Panc1 (cell line): ENCODE results near the gene PDZK1. TPM values are rescaled to one million over a fixed set of nuclear protein-coding genes. Genes with fewer than 3 reads are reported as not detected.
"Not testable (repeated sequence)": the region's sequence is repeated elsewhere in the genome, so short reads cannot be mapped to it uniquely, and the experiment has no call there.

Experiments
- ATAC-seq: fragments of 200-7000 bp; cut with Tn5 transposase; 2 replicates; pipeline ENCODE4 v1.9.1; 2020; ENCODE audit warnings: mild to moderate bottlenecking, moderate library complexity
- BruUV-seq: library from RNA; stranded (reverse); fragments of 400-500 nt; replicated peaks from 2 replicates; lab custom pipeline; 2021; lab: Mats Ljungman, UMichigan
- CTCF ChIA-PET: fragments of 300-600 bp; sonication (Branson Sonifier 250); formaldehyde crosslinking; loops from one replicate; lab custom pipeline; 2022; ENCODE audit warnings: antibody characterized with exemption; lab: Charles Lee
- POLR2A ChIA-PET: fragments of 300-600 bp; sonication (Branson Sonifier 250); formaldehyde crosslinking; loops from one replicate; lab custom pipeline; 2022; ENCODE audit warnings: antibody characterized with exemption; lab: Charles Lee
- DNase-seq: peaks from one replicate; pipeline ENCODE4 v3.0.0-alpha.2; 2010; ENCODE audit warnings: low read depth, low spot score
- H3K27ac ChIP-seq: 2 replicates; pipeline ENCODE4 v1.5.1; 2011; ENCODE audit warnings: mild to moderate bottlenecking, low read length, inconsistent platforms
- H3K27me3 ChIP-seq: fragments of 200-500 bp; sonication (Bioruptor generic); 2 replicates; pipeline ENCODE4 v1.6.0; 2014; ENCODE audit warnings: low read length, inconsistent platforms; ENCODE audit not compliant: control insufficient read depth, insufficient read depth
- H3K36me3 ChIP-seq: fragments of 200-500 bp; sonication (Bioruptor generic); 2 replicates; pipeline ENCODE4 v1.5.1; 2014; ENCODE audit warnings: inconsistent platforms, mild to moderate bottlenecking, low read length, moderate library complexity; ENCODE audit not compliant: control insufficient read depth, insufficient read depth
- H3K4me1 ChIP-seq: 2 replicates; pipeline ENCODE4 v1.5.1; 2011; ENCODE audit warnings: inconsistent platforms, mild to moderate bottlenecking, low read length, moderate library complexity; ENCODE audit not compliant: control insufficient read depth, insufficient read depth
- H3K4me3 ChIP-seq, 2 experiments: 2 replicates each; pipeline ENCODE4 v1.5.1; 2011 to 2012; ENCODE audit warnings: low read depth in 2 of 2, low read length in 2 of 2, mild to moderate bottlenecking in 2 of 2, inconsistent platforms in 1 of 2, moderate library complexity in 1 of 2
- H3K9me3 ChIP-seq: fragments of 200-500 bp; sonication (Bioruptor generic); 2 replicates; pipeline ENCODE4 v1.5.1; 2014; ENCODE audit warnings: low read depth, mild to moderate bottlenecking, inconsistent platforms, low read length, moderate library complexity; ENCODE audit not compliant: control insufficient read depth, insufficient read depth
- in situ Hi-C: cut with HindIII; loops from 2 replicates; pipeline ENCODE4 v1.10.0; 2016; ENCODE audit warnings: low sequenced_read_pairs, low pct_unique_long_range_greater_than_20kb
- intact Hi-C: fragments of 100-400 bp; cut with micrococcal nuclease; formaldehyde crosslinking; loops from one replicate; pipeline ENCODE4 v1.10.0; 2022; ENCODE audit not compliant: unreplicated experiment
- total RNA-seq: library from RNA; stranded (reverse); gene quantifications from one replicate; pipeline ENCODE4 v1.2.1, GENCODE V29; 2021; ENCODE audit not compliant: unreplicated experiment

PDZK1 gene
- total RNA-seq, 1 experiment from 2014 or later: 2.3 TPM

- intact Hi-C loops, H3K4me3 ChIP-seq, H3K36me3 ChIP-seq, ATAC-seq, CTCF ChIA-PET, H3K4me1 ChIP-seq, H3K27ac ChIP-seq, H3K9me3 ChIP-seq, DNase-seq, H3K27me3 ChIP-seq, in situ Hi-C loops, POLR2A ChIA-PET, BruUV-seq: not testable (repeated sequence)
These were observed 34.0 kb downstream of the PDZK1 start for GRCh38 chr1:145673217-145673616.

DNA sequence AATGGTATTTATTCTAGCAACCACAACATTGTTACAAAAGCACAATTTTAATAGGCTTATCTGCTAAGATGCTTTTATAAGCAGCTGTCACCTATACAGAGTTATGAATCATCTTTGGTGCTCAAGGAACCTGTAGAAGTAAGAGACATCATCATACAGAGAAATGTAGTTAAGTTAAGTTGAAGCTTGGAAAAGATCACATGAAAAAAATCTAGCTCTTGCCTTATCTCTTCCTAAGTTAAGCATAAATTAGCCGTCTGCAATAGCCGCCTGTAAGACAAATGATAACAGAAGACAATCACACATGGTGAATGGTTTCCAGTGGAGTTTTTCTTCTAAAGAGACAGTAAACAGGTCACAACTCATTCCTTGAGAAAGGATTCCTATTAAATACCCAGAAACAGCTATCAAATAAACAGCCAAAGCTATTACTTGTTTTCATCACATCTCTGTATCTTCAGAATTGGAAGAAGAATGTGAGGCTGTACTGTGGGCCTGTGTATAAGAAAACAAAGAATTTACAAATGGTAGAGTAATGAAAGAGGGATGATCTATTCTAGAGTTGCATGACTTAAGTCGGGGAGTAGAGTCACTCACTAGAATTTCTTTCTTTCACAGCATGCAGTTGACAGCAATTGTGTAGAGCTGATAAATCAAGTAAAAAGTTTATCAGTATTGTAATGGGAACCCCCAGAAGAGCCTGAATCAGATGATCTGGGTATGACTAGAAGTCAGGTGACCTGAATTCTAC is 36.0 kb downstream of the PDZK1 start:
- H3K4me3 ChIP-seq, H3K27me3 ChIP-seq, ATAC-seq, H3K4me1 ChIP-seq, POLR2A ChIA-PET, DNase-seq, BruUV-seq, H3K36me3 ChIP-seq, H3K27ac ChIP-seq, CTCF ChIA-PET, in situ Hi-C loops, H3K9me3 ChIP-seq, intact Hi-C loops: not testable (repeated sequence)

DNA sequence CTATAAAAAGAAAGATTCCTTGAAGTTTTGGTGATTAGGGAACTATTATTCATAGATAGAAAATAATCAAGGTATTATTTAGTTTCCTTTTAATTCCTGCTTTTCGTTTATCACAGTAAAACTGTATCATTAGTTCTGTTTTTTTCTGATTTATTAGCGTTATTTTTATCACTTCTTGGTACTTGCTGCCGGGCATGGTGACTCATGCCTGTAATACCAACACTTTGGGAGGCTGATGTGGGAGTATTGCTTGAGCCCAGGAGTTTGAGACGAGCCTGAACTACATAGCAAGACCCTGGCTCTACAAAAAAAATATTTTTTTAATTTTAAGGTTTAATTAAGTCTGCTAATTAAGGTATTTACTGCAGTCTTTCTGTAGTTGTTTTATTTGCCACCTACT is 42.2 kb downstream of the PDZK1 start:
- intact Hi-C loops, ATAC-seq: not testable (repeated sequence)

GRCh38 chr1:145662502-145662901 is 44.7 kb downstream of the PDZK1 start:
- POLR2A ChIA-PET, intact Hi-C loops, ATAC-seq, H3K27ac ChIP-seq, BruUV-seq, H3K27me3 ChIP-seq, in situ Hi-C loops, H3K9me3 ChIP-seq, H3K4me3 ChIP-seq, CTCF ChIA-PET, H3K36me3 ChIP-seq, DNase-seq, H3K4me1 ChIP-seq: not testable (repeated sequence)

More for the DNA sequence above, 42.2 kb downstream of the PDZK1 start:
- CTCF ChIA-PET, H3K27me3 ChIP-seq, H3K4me1 ChIP-seq, H3K27ac ChIP-seq, H3K36me3 ChIP-seq, POLR2A ChIA-PET, in situ Hi-C loops, BruUV-seq, H3K4me3 ChIP-seq, H3K9me3 ChIP-seq, DNase-seq: not testable (repeated sequence)

DNA sequence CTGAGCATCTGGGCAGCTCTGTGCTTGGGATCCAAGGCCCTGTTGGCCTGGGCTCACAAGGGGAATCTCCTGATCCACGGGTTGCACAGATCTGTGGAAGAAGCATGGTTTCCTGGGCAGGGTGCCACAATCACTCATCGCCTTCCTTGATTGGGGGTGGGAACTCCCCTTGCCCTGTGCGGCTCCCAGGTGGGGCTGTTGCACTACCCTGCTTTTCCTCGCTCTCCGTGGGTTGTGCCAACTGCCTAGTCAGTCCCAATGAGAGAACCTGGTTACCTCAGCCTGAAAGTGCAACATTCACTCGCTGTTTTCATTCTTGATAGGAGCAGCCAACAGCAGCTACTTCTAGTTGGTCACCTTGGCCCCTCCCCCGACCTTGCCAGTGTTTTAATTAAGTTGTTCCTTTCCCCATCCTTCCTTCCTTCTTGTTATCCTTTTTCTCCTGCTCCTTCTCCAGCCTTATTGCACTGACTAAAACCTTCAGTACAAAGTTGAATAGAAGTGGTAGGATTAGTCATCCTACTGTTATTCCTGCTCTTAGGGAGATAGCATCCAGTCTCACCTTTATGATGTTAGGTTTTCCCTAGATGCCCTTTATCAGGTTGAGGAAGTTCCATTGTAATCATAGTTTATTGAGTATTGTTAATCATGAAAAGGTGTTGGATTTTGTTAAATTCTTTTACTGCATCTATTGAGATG is 50.8 kb downstream of the PDZK1 start:
- H3K27me3 ChIP-seq, DNase-seq, POLR2A ChIA-PET, CTCF ChIA-PET, BruUV-seq, ATAC-seq, in situ Hi-C loops, H3K27ac ChIP-seq, H3K4me3 ChIP-seq, H3K4me1 ChIP-seq, intact Hi-C loops, H3K36me3 ChIP-seq, H3K9me3 ChIP-seq: not testable (repeated sequence)

GRCh38 chr1:145643990-145644389 is 63.2 kb downstream of the PDZK1 start:
- H3K4me1 ChIP-seq, CTCF ChIA-PET, intact Hi-C loops, POLR2A ChIA-PET, BruUV-seq, H3K27ac ChIP-seq, in situ Hi-C loops, H3K36me3 ChIP-seq, ATAC-seq, DNase-seq, H3K4me3 ChIP-seq, H3K27me3 ChIP-seq, H3K9me3 ChIP-seq: not testable (repeated sequence)

DNA sequence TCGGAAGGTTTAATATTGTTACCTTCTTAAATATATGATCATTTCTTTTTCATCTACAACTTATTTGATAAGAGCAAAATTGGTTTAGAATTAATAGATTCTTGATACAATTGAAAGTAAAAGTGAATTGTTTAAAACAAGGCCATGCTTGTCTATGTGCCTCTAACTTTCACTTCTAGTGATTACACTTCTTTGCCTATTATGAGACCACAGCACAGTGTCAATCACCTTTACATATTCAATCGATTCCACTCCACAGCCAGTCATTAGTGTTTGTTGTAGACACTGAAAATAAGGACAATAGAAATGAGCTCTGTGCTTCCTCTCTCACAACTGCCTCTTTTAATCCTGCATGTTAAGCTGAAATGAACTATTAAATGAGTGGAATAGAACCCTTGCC is 65.3 kb downstream of the PDZK1 start:
- H3K27ac ChIP-seq, H3K9me3 ChIP-seq, BruUV-seq, CTCF ChIA-PET, H3K4me3 ChIP-seq, POLR2A ChIA-PET, ATAC-seq, H3K36me3 ChIP-seq, H3K27me3 ChIP-seq, intact Hi-C loops, H3K4me1 ChIP-seq, in situ Hi-C loops, DNase-seq: not testable (repeated sequence)
